Activated naive CD4-positive, alpha-beta T cell treated with anti-CD3 and anti-CD28 coated beads, Interleukin-2, amount 10 ng/mL, durations not matched to agents 7 days and 5 days (primary cell): ENCODE data around the gene DMGDH.
"Not testable (repeated sequence)": the region's sequence is repeated elsewhere in the genome, so short reads cannot be mapped to it uniquely, and the experiment has no call there.

Experiments used
- CTCF ChIA-PET: fragments of 350-600 bp; sonication (Branson Sonifier 250); formaldehyde crosslinking; loops from one replicate; lab custom pipeline; 2021; ENCODE audit warnings: antibody characterized with exemption; lab: Charles Lee
- DNase-seq: peaks from one replicate; pipeline ENCODE4 v3.0.0-alpha.2; 2020
- H3K27ac Mint-ChIP-seq: one replicate; pipeline ENCODE4 v1.8.0; 2021; ENCODE audit warnings: mild to moderate bottlenecking, moderate library complexity, mixed read lengths
- H3K27me3 Mint-ChIP-seq: one replicate; pipeline ENCODE4 v1.8.0; 2021; ENCODE audit warnings: mild to moderate bottlenecking, mixed read lengths
- H3K36me3 Mint-ChIP-seq: one replicate; pipeline ENCODE4 v1.8.0; 2021; ENCODE audit warnings: mixed read lengths
- H3K4me1 Mint-ChIP-seq: one replicate; pipeline ENCODE4 v1.8.0; 2021; ENCODE audit warnings: mixed read lengths
- H3K4me3 Mint-ChIP-seq: one replicate; pipeline ENCODE4 v1.8.0; 2021; ENCODE audit warnings: mild to moderate bottlenecking, moderate library complexity, mixed read lengths
- H3K9me3 Mint-ChIP-seq: one replicate; pipeline ENCODE4 v1.8.0; 2021; ENCODE audit warnings: mixed read lengths

DMGDH gene

GRCh38 chr5:78985725-78986223, 83.7 kb downstream of the DMGDH start:
- Mint-ChIP-seq H3K4me3 (peak overlapping the region; percentile 86), H3K27me3 (peaks cover 13% of the 10 kb centered on the region), H3K27ac (peak overlapping the region; percentile 97), H3K9me3 (no peaks in the 10 kb centered on the region), H3K4me1 (peaks cover 36% of the 10 kb centered on the region), H3K36me3 (no peaks in the 10 kb centered on the region)
- CTCF ChIA-PET = interaction anchor here (0.7 to 1.6 kb wide), 2 partner anchors 147 to 717 kb away, joined by 4 read pairs; no protein-coding TSS in a partner anchor
- peak; percentile 59 for DNase-seq

GRCh38 chr5:78985116-78985724, 84.3 kb downstream of the DMGDH start, which contains the start of gene ARSB:
TSS of gene ARSB (minus strand) at chr5:78985310. CDS start at chr5:78985248, 62 bp downstream.
- no peaks in the 10 kb centered on the region for H3K36me3 Mint-ChIP-seq
- H3K27ac Mint-ChIP-seq = peak within 1 kb of the TSS; percentile 97
- peaks cover 36% of the 10 kb centered on the region for H3K4me1 Mint-ChIP-seq
- CTCF ChIA-PET = interaction anchor here (0.7 to 1.6 kb wide), 3 partner anchors 8 to 717 kb away, joined by 4 read pairs; no protein-coding TSS in a partner anchor
- peak; percentile 59 for DNase-seq
- H3K4me3 Mint-ChIP-seq = peak within 1 kb of the TSS; percentile 86
- H3K9me3 Mint-ChIP-seq = no peaks in the 10 kb centered on the region
- peaks cover 7% of the 10 kb centered on the region for H3K27me3 Mint-ChIP-seq

- peaks cover 6% of the 10 kb centered on the region for H3K27me3 Mint-ChIP-seq
- peak overlapping the region; percentile 84 for H3K4me3 Mint-ChIP-seq
- H3K36me3 Mint-ChIP-seq = no peaks in the 10 kb centered on the region
- H3K27ac Mint-ChIP-seq = peak overlapping the region; percentile 93
- peak; percentile 82 for DNase-seq
- H3K4me1 Mint-ChIP-seq = peaks cover 39% of the 10 kb centered on the region
- no peaks in the 10 kb centered on the region for H3K9me3 Mint-ChIP-seq
- CTCF ChIA-PET = interaction anchor here (1.2 to 1.6 kb wide), 2 partner anchors 8 to 148 kb away, joined by 4 read pairs; no protein-coding TSS in a partner anchor
Measured at GRCh38 chr5:78984439-78985115, 84.9 kb downstream of the DMGDH start.

GRCh38 chr5:78983601-78984438, 85.7 kb downstream of the DMGDH start:
- Mint-ChIP-seq H3K9me3 (no peaks in the 10 kb centered on the region), H3K4me1 (peaks cover 46% of the 10 kb centered on the region), H3K27me3 (peaks cover 6% of the 10 kb centered on the region), H3K36me3 (no peaks in the 10 kb centered on the region), H3K4me3 (peak overlapping the region; percentile 84), H3K27ac (peak overlapping the region; percentile 93)
- CTCF ChIA-PET = interaction anchor here (1.0 to 1.2 kb wide), 3 partner anchors 9 to 150 kb away, joined by 3 to 4 read pairs (median 4); no protein-coding TSS in a partner anchor
- no peak for DNase-seq

GRCh38 chr5:78983194-78983593, 86.3 kb downstream of the DMGDH start:
- not testable (repeated sequence) for H3K36me3 Mint-ChIP-seq, DNase-seq, H3K27ac Mint-ChIP-seq, H3K27me3 Mint-ChIP-seq, H3K9me3 Mint-ChIP-seq
- CTCF ChIA-PET = interaction anchor here (1.0 to 1.2 kb wide), 2 partner anchors 8 to 150 kb away, joined by 3 to 4 read pairs; no protein-coding TSS in a partner anchor
- peaks cover 47% of the 10 kb centered on the region for H3K4me1 Mint-ChIP-seq
- H3K4me3 Mint-ChIP-seq = peak overlapping the region; percentile 84

- no peaks in the 10 kb centered on the region for H3K9me3 Mint-ChIP-seq
- H3K4me3 Mint-ChIP-seq = no peak overlapping the region
- no peak for DNase-seq
- CTCF ChIA-PET = interaction anchor here (0.9 to 2.1 kb wide), 2 partner anchors 41 to 45 kb away, joined by 3 to 9 read pairs; no protein-coding TSS in a partner anchor
- H3K36me3 Mint-ChIP-seq = no peaks in the 10 kb centered on the region
- H3K4me1 Mint-ChIP-seq = peaks cover 33% of the 10 kb centered on the region
- H3K27ac Mint-ChIP-seq = no peak overlapping the region
- H3K27me3 Mint-ChIP-seq = no peaks in the 10 kb centered on the region
Measured at GRCh38 chr5:78979909-78980308, 89.6 kb downstream of the DMGDH start.

GRCh38 chr5:78979117-78979742, 90.2 kb downstream of the DMGDH start:
- Mint-ChIP-seq H3K27ac (no peak overlapping the region), H3K36me3 (no peaks in the 10 kb centered on the region), H3K4me1 (peaks cover 32% of the 10 kb centered on the region), H3K27me3 (no peaks in the 10 kb centered on the region), H3K9me3 (no peaks in the 10 kb centered on the region), H3K4me3 (no peak overlapping the region)
- no peak for DNase-seq
- CTCF ChIA-PET = no interaction called here

- H3K4me1 Mint-ChIP-seq = peaks cover 10% of the 10 kb centered on the region
- no peak overlapping the region for H3K27ac Mint-ChIP-seq
- no peaks in the 10 kb centered on the region for H3K9me3 Mint-ChIP-seq
- H3K36me3 Mint-ChIP-seq = no peaks in the 10 kb centered on the region
- peaks cover 5% of the 10 kb centered on the region for H3K27me3 Mint-ChIP-seq
- no peak overlapping the region for H3K4me3 Mint-ChIP-seq
- CTCF ChIA-PET = interaction anchor here (1.0 to 1.8 kb wide), 3 partner anchors 9 to 50 kb away, joined by 3 to 4 read pairs (median 3); no protein-coding TSS in a partner anchor
- DNase-seq = no peak
Measured at GRCh38 chr5:78975035-78975434, 94.4 kb downstream of the DMGDH start.

GRCh38 chr5:78974601-78975000, 94.9 kb downstream of the DMGDH start:
- Mint-ChIP-seq H3K36me3 (no peaks in the 10 kb centered on the region), H3K4me3 (no peak overlapping the region), H3K9me3 (no peaks in the 10 kb centered on the region), H3K27me3 (peaks cover 5% of the 10 kb centered on the region), H3K4me1 (peaks cover 8% of the 10 kb centered on the region), H3K27ac (no peak overlapping the region)
- DNase-seq = no peak
- CTCF ChIA-PET = interaction anchor here (1.0 to 1.8 kb wide), 3 partner anchors 9 to 50 kb away, joined by 3 to 4 read pairs (median 3); no protein-coding TSS in a partner anchor

- H3K4me3 Mint-ChIP-seq = no peak overlapping the region
- H3K27me3 Mint-ChIP-seq = peaks cover 5% of the 10 kb centered on the region
- no peak for DNase-seq
- H3K4me1 Mint-ChIP-seq = peaks cover 3% of the 10 kb centered on the region
- H3K9me3 Mint-ChIP-seq = no peaks in the 10 kb centered on the region
- H3K36me3 Mint-ChIP-seq = no peaks in the 10 kb centered on the region
- H3K27ac Mint-ChIP-seq = no peak overlapping the region
- CTCF ChIA-PET = interaction anchor here (1.0 kb wide), 1 partner anchor 24 kb away, joined by 3 read pairs; no protein-coding TSS in a partner anchor
Measured at GRCh38 chr5:78974011-78974410, 95.5 kb downstream of the DMGDH start.

GRCh38 chr5:78972654-78973428, 96.6 kb downstream of the DMGDH start:
- H3K4me1 Mint-ChIP-seq = no peaks in the 10 kb centered on the region
- no peaks in the 10 kb centered on the region for H3K9me3 Mint-ChIP-seq
- DNase-seq = no peak
- H3K36me3 Mint-ChIP-seq = peaks cover 1% of the 10 kb centered on the region
- no peak overlapping the region for H3K4me3 Mint-ChIP-seq
- CTCF ChIA-PET = interaction anchor here (0.8 kb wide), 1 partner anchor 139 kb away, joined by 3 read pairs; the partner anchor contains the start of gene BHMT
- H3K27ac Mint-ChIP-seq = no peak overlapping the region
- H3K27me3 Mint-ChIP-seq = peaks cover 5% of the 10 kb centered on the region

GRCh38 chr5:78971998-78972397, 97.5 kb downstream of the DMGDH start:
- Mint-ChIP-seq H3K4me1 (no peaks in the 10 kb centered on the region), H3K9me3 (no peaks in the 10 kb centered on the region), H3K4me3 (no peak overlapping the region), H3K27me3 (peaks cover 5% of the 10 kb centered on the region), H3K27ac (no peak overlapping the region), H3K36me3 (peaks cover 1% of the 10 kb centered on the region)
- CTCF ChIA-PET = no interaction called here
- DNase-seq = no peak
